ENCODE measurements around the gene RAB5IF. TPM values are rescaled to one million over a fixed set of nuclear protein-coding genes. Genes with fewer than 3 reads are reported as not detected.

RAB5IF gene
- total and polyA plus RNA-seq, 2 of the 8 experiments (the other 6 are each of a cell fraction or from before 2014, with no cell fraction given) = 95.5 to 148 TPM

DNA sequence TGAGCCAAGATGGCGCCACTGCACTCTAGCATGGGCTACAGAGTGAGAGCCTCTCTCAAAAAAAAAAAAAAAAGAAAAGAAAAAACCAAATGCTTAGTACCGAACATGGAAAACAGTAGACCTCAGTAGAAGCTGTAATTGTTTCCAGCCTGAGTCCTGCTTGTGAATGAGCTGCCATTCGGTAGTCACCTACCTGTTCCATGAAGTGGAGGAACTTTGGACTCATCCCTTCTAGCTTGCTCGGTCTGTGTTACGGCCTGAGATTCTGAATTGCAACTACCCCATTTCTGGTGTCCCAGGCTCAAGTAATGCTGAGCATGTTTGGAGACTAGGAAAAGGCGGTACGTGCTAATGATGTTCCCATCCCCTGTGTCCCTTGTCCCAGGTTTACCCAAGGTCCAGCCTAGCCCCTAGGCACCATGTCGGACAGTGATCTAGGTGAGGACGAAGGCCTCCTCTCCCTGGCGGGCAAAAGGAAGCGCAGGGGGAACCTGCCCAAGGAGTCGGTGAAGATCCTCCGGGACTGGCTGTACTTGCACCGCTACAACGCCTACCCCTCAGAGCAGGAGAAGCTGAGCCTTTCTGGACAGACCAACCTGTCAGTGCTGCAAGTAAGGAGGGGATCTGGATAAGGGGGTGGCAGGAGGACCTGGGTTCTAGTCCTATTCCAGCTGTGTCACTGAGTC lies 27.1 kb upstream of the RAB5IF start (continued):
- TF ChIP-seq BCL11A (IDR thresholded peaks at IDR 0.05; ENCODE audit: low read depth in 2 of 2, low read length in 2 of 2) (no peak), SRF (IDR thresholded peaks at IDR 0.05; ENCODE audit: low read depth, low read length) (no peak)
- TF ChIP-seq, protein P1, sequence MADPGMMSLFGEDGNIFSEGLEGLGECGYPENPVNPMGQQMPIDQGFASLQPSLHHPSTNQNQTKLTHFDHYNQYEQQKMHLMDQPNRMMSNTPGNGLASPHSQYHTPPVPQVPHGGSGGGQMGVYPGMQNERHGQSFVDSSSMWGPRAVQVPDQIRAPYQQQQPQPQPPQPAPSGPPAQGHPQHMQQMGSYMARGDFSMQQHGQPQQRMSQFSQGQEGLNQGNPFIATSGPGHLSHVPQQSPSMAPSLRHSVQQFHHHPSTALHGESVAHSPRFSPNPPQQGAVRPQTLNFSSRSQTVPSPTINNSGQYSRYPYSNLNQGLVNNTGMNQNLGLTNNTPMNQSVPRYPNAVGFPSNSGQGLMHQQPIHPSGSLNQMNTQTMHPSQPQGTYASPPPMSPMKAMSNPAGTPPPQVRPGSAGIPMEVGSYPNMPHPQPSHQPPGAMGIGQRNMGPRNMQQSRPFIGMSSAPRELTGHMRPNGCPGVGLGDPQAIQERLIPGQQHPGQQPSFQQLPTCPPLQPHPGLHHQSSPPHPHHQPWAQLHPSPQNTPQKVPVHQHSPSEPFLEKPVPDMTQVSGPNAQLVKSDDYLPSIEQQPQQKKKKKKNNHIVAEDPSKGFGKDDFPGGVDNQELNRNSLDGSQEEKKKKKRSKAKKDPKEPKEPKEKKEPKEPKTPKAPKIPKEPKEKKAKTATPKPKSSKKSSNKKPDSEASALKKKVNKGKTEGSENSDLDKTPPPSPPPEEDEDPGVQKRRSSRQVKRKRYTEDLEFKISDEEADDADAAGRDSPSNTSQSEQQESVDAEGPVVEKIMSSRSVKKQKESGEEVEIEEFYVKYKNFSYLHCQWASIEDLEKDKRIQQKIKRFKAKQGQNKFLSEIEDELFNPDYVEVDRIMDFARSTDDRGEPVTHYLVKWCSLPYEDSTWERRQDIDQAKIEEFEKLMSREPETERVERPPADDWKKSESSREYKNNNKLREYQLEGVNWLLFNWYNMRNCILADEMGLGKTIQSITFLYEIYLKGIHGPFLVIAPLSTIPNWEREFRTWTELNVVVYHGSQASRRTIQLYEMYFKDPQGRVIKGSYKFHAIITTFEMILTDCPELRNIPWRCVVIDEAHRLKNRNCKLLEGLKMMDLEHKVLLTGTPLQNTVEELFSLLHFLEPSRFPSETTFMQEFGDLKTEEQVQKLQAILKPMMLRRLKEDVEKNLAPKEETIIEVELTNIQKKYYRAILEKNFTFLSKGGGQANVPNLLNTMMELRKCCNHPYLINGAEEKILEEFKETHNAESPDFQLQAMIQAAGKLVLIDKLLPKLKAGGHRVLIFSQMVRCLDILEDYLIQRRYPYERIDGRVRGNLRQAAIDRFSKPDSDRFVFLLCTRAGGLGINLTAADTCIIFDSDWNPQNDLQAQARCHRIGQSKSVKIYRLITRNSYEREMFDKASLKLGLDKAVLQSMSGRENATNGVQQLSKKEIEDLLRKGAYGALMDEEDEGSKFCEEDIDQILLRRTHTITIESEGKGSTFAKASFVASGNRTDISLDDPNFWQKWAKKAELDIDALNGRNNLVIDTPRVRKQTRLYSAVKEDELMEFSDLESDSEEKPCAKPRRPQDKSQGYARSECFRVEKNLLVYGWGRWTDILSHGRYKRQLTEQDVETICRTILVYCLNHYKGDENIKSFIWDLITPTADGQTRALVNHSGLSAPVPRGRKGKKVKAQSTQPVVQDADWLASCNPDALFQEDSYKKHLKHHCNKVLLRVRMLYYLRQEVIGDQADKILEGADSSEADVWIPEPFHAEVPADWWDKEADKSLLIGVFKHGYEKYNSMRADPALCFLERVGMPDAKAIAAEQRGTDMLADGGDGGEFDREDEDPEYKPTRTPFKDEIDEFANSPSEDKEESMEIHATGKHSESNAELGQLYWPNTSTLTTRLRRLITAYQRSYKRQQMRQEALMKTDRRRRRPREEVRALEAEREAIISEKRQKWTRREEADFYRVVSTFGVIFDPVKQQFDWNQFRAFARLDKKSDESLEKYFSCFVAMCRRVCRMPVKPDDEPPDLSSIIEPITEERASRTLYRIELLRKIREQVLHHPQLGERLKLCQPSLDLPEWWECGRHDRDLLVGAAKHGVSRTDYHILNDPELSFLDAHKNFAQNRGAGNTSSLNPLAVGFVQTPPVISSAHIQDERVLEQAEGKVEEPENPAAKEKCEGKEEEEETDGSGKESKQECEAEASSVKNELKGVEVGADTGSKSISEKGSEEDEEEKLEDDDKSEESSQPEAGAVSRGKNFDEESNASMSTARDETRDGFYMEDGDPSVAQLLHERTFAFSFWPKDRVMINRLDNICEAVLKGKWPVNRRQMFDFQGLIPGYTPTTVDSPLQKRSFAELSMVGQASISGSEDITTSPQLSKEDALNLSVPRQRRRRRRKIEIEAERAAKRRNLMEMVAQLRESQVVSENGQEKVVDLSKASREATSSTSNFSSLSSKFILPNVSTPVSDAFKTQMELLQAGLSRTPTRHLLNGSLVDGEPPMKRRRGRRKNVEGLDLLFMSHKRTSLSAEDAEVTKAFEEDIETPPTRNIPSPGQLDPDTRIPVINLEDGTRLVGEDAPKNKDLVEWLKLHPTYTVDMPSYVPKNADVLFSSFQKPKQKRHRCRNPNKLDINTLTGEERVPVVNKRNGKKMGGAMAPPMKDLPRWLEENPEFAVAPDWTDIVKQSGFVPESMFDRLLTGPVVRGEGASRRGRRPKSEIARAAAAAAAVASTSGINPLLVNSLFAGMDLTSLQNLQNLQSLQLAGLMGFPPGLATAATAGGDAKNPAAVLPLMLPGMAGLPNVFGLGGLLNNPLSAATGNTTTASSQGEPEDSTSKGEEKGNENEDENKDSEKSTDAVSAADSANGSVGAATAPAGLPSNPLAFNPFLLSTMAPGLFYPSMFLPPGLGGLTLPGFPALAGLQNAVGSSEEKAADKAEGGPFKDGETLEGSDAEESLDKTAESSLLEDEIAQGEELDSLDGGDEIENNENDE (IDR thresholded peaks at IDR 0.05; ENCODE audit: insufficient replicate concordance, low read length) = no peak
- TF ChIP-seq, protein P2, sequence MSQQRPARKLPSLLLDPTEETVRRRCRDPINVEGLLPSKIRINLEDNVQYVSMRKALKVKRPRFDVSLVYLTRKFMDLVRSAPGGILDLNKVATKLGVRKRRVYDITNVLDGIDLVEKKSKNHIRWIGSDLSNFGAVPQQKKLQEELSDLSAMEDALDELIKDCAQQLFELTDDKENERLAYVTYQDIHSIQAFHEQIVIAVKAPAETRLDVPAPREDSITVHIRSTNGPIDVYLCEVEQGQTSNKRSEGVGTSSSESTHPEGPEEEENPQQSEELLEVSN (IDR thresholded peaks at IDR 0.05) = no peak
